Stimulated activated CD8-positive, alpha-beta memory T cell treated with anti-CD3 and anti-CD28 coated beads, Interleukin-12 subunit alpha, Interleukin-12 subunit beta, amount 100 ng/mL, for 24 hours (primary cell): ENCODE data around the gene GFOD1.
"Not testable (repeated sequence)": the region's sequence is repeated elsewhere in the genome, so short reads cannot be mapped to it uniquely, and the experiment has no call there.

Experiments
- DNase-seq: peaks from one replicate; pipeline ENCODE4 v3.0.0-alpha.2; 2020; ENCODE audit errors: extremely low read depth

The GFOD1 gene

DNA sequence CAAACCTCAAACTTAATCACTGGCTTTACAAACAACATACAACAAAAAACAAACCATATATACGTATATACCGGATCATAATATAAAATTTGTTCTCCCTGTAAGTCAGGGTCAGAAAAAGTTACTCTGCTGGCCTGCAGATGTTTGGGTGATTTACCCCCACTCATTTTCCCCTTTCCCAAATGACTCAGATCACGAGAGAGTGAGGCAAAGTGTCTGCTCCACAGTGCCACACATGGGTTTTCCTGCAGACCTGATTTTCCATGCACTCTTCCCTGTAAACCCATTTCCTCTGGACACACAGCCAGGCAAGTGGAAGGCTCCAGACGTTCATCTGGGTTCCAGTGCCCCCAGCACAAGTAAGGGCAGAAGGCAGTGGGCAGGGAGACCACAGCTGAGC lies 23.5 kb downstream of the GFOD1 start:
- no peak for DNase-seq

DNA sequence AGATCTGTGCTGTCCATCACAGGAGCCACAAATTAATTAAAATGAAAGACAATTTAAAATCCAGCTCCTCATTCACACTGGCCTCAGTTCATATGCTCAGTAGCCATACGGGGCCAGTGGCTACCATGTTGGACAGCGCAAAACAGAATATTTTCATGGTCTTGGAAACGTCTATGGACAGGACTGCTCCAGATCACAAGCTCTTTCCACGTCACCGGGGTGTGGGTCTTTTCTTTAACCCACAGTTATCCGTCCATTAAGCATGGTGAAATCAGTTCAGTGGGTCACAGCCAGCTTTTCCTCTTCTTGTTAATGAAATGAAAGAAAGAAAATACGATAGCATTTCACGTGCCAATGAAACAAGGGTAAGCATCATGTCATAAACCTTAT lies 24.1 kb downstream of the GFOD1 start:
- no peak for DNase-seq

GRCh38 chr6:13462458-13463327 lies 24.7 kb downstream of the GFOD1 start:
- DNase-seq, result no peak

- no peak for DNase-seq
These were observed 25.6 kb downstream of the GFOD1 start for GRCh38 chr6:13461805-13462204.

- DNase-seq, result no peak
These were observed 26.1 kb downstream of the GFOD1 start for GRCh38 chr6:13461307-13461706.

DNA sequence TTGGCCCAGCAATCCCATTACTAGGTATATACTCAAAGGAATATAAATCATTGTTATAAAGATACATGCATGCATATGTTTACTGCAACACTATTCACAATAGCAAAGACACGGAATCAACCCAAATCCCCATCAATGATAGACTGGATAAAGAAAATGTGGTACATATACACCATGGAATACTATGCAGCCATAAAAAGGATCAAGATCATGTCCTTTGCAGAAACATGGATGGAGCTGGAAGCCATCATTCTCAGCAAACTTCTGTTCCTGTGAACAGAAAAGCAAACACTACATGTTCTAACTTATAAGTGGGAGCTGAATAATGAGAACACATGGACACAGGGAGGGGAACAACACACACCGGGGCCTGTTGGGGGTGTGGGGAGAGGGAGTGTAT lies 27.1 kb downstream of the GFOD1 start:
- DNase-seq, result not testable (repeated sequence)

DNA sequence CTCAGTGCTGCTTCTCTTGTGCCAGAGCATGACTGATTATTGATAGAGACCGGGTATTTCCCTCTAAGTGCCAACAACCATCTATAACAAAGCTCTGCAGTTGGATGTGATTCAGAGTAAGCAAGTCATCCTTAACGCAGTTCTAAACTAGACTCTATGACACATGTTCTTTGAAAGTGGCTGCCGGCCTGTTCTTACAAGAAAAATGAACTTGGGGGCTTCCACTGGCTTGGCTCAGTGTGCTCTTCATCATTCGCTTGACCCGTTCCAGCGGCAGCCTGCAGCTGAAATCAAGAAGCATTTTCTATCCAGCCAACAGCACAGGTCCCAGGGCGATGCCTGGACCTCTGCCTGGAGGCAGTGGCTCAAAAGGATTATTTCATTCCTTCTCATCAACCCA lies 29.8 kb downstream of the GFOD1 start:
- DNase-seq, result no peak

- no peak for DNase-seq
These were observed 31.8 kb downstream of the GFOD1 start for GRCh38 chr6:13455552-13455966.

GRCh38 chr6:13454286-13455221 lies 32.8 kb downstream of the GFOD1 start:
- DNase-seq, result peak; percentile 64

DNA sequence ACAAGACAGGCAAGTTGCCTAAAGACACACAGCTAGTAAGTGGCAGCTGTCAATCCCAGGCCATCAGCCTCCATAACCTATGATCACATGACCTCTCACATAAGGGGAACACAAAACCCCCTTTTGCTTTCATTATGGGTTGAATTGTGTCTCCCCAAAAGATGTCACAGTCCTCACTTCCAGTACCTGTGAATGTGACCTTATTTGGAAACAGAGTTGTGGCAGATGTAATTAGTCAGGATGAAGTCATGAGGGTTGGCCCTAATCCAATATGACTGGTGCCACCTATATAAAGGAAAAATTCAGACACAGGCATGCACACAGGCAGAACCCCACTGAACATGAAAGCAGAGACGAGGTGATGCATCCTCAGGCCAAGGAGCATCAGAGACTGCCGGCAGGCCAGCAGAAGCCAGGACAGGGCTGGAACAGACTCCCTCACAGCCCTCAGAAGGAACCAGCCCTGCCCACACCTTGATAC lies 33.6 kb downstream of the GFOD1 start:
- no peak for DNase-seq

- no peak for DNase-seq
These were observed 34.2 kb downstream of the GFOD1 start for GRCh38 chr6:13453153-13453552.

DNA sequence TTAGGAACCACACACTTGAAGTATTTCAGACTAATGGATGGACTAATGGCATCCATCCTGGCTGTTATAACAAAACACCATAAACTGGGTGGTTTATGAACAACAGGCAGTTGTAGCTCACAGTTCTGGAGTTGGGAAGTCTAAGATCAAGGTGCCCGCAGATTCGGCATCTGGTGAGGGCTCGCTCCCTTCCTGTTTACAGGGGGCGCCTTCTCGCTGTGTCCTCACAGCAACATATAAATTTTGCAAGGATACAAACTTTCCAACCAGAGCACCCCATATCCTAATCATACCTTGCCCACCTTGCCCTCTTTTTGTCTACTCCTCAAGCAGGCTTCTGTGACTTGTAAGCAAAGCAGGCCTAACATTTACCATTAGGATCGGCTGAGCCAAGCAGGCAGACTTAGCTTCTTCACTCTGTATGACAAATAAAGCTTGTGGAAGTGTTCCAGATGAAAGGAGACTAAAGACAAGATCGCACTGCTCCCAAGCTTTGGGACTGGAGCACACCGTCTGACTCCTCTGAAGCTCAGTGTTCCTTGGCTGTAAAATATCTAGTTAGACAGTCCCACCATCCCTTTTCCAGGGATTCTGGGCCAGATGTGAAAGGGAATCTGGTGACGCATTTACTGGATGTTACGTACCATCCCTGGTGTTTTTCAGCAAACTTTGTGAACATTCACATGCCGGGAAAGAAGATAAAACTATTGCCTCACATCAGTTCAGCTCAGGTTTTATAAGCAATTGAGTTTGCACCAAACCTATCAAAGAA lies 34.9 kb downstream of the GFOD1 start:
- DNase-seq, result no peak

GRCh38 chr6:13451181-13451895 lies 36.1 kb downstream of the GFOD1 start:
- no peak for DNase-seq

GRCh38 chr6:13450628-13451027 lies 36.8 kb downstream of the GFOD1 start:
- no peak for DNase-seq

- no peak for DNase-seq
These were observed 39.3 kb downstream of the GFOD1 start for GRCh38 chr6:13447949-13448724.

- DNase-seq, result no peak
These were observed 41.0 kb downstream of the GFOD1 start for GRCh38 chr6:13446381-13446780.

DNA sequence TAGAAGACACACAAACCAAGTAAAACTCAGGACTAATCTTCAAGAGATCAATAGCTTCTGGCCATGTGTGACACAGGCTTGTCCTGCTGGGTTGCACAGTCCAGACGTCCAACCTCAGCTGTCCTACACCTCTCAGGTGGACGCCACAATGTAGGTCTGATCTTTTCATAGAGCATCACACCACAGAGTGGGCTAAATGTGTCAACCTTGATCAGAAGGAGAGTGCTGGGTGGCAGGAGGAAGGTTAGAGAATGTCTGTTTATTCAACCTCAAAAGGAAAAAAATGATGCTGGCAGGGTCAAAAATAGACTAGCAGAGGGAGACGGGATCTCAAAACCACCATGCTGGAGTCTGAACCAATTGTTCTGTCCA lies 41.7 kb downstream of the GFOD1 start:
- no peak for DNase-seq

GRCh38 chr6:13445005-13445743 lies 42.2 kb downstream of the GFOD1 start:
- DNase-seq, result no peak

DNA sequence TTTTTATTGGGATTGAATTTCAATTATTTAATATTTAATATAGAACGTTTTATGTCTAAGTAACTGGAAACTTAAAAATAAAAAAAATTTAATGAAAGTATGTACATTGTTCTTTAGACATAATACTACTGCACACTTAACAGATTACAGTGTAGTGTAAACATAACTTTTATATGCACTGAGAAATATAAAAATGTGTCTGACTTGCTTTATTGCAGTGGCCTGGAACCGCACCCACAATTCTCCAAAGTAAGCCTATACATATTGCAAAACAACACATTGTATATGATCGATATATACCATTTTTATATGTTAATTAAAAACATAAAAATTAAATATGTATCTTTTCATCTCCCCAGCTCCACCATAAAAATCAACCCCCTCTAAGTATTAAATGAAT lies 42.8 kb downstream of the GFOD1 start:
- no peak for DNase-seq

- not testable (repeated sequence) for DNase-seq
These were observed 43.4 kb downstream of the GFOD1 start for GRCh38 chr6:13443978-13444377.
